AG09319 (cell line): ENCODE results near the gene SMG6.

Experiments used
- DNase-seq: peaks from one replicate; pipeline ENCODE4 v3.0.0-alpha.2; 2010; ENCODE audit warnings: low read depth; ENCODE audit errors: extremely low read depth
- TF ChIP-seq, protein P1 (sequence below): IDR thresholded peaks from 2 replicates; pipeline ENCODE4 v1.5.1; 2011; ENCODE audit warnings: low read depth, mild to moderate bottlenecking, inconsistent platforms, low read length, moderate library complexity

SMG6 gene

DNA sequence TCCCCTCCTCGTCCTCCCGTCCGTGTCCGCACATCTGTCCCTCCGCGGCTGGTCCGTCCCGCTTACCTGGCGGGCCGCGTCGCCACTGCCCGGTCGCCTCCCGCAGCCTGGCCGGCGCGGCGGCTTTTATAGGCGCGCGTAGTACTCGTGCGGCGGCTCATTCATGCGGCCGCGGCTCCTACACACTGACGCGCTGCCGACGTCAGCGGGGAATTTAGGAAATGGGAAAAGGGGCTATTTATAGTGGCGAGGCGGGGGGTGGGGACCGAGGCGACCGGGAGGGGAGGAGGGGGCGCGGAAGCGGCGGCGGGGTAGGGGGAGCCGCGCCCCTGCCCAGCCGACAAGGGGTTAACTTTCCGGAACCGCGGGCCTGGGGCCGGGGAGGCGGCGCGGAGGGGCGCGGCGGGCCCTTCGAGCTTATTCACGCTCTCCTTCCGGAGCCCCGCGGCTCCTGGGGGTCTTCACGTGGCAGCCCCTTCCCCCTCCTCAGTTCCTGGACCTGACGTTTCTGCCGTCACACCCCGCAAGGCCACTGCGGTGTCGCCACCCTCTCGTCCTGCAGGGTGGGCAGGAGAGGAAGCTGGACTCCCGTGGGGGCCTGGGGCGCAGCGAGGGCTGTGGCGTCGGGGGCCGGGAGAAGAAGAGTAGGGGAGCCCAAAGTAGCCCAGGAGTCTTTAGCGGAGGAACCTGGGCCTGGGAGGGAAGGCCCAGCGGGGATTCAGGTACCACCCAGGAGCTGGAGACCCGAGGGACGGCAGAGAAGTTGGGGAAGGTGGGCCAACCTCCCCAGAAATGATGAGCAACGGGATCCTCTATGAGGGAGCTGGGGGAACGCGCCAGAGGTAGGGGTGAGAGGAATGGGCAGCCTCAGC is 252.3 kb downstream of the SMG6 start:
- no peak for DNase-seq

DNA sequence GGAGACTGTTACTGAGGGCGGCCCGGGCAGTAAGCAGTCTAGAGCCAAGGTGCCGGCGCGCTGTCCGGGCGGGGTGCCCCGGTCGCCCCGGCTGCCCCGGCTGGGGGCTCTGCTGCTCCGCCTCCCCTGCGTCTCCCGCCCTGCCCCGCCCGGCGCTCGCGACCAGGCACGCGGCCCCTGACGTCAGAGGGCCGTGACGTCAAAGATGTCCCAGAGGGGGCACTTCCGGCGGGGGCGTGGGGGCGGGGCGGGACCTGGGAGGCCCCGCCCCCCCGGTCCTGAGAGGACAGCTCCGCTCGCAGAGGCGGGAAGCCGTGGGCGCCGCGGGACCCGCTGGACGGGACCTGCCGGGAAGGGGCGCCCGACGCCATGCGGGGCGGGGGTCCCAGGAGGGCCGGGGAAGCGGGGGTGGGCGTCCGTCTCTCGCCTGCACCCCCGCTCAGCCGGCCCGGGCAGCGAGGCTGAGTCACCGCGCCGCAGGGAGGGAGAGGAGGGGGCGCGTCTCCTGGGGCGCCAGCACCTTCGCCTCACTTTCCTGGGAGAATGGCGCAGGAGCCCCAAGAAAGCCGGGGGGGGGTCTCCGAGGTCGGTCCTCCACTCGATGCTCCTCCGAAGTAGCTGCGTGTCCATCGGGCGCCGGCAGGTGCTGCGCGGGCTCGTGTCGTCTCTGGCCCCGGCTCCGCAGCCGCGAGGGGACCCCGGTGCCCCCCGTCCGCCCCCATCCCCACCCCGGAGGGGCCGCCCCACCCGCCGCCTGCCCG is 253.1 kb downstream of the SMG6 start:
- DNase-seq = no peak

More for the DNA sequence above, 252.3 kb downstream of the SMG6 start:
- TF ChIP-seq, protein P1, sequence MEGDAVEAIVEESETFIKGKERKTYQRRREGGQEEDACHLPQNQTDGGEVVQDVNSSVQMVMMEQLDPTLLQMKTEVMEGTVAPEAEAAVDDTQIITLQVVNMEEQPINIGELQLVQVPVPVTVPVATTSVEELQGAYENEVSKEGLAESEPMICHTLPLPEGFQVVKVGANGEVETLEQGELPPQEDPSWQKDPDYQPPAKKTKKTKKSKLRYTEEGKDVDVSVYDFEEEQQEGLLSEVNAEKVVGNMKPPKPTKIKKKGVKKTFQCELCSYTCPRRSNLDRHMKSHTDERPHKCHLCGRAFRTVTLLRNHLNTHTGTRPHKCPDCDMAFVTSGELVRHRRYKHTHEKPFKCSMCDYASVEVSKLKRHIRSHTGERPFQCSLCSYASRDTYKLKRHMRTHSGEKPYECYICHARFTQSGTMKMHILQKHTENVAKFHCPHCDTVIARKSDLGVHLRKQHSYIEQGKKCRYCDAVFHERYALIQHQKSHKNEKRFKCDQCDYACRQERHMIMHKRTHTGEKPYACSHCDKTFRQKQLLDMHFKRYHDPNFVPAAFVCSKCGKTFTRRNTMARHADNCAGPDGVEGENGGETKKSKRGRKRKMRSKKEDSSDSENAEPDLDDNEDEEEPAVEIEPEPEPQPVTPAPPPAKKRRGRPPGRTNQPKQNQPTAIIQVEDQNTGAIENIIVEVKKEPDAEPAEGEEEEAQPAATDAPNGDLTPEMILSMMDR = no peak

DNA sequence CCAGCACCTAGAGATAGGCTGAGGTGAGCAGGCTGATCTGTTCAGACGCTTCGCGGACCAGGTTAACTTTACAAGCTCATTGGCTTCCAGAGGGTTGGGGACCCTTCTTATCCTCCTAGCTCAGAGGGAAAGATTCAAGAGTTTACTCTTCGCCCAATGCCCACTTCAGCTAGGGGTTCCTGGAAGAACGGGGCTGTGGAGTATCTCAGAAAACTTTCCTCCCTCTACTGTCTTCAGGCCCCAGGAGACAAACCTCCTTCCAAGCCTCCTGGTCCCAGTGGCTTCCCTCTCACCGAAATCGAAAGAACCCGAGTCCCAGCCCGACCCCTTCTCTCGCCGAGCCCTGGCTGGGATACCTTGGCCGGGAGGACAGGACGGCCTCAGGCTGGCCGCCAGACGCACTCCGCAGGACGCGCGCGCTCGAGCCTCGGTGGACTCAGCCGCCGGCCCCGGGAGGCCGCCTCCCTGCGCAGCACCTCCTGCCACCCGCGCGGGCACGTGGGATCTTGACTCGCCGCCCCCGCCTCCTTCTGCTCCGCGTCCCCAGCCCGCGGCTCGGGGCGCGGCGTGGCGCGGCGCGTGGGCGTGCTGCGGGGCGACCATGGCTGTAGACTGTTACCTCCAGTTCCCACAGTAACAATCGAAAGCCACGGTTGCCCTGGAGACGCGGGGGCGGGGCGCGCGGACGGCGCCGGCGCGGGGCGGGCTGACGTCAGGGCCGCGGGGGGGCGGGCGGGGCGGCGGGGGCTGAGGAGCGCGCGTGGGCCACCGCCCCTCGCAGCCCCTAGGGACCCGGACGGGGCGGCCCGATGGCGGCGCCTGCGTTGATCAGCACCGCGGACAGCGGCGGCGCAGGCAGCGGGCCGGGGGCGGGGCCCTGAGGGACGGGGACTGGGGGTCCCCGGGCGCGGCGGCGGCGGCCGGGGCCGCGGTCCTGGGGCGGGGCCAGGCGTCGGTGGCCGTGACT is 254.0 kb downstream of the SMG6 start:
- no peak for DNase-seq
- TF ChIP-seq, protein P1 = no peak

More for the DNA sequence above, 253.1 kb downstream of the SMG6 start:
- TF ChIP-seq, protein P1 = no peak

DNA sequence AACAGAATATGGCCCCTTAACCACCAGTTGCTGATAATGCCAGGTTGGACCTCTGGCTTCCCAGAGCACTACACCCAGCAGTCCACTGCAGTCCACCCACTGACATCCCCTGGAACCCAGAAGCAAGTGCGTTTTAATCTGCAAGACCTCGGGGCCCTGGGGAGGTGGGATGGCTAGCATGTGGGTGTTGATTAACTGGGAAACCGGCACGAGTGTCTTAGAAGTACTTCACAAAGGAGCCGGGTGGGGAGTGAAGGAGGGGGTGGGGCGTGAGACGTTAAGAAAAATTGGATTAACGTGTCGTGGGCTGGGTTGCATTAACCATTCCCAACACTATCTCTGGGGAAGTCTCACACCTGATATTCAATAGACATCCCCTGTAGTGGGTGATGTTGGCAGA is 254.8 kb downstream of the SMG6 start:
- no peak for DNase-seq

DNA sequence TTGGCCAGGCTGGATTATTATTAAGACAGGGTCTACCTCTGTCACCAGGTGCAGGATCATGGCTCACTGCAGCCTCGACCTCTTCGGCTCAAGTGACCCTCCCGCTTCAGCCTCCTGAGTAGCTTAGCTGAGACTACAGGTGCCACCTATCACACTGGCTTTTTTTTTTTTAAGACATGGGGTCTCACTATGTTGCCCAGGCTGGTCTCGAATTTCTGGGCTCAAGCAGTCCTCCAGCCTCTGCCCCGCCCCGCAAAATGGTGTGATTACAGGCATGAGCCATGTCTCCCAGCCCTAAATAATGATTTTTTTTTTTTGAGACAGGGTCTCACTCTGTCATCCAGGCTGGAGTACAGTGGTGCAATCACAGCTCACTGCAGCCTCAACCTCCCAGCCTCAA is 256.0 kb downstream of the SMG6 start:
- DNase-seq = no peak
- TF ChIP-seq, protein P1 = no peak

More for the DNA sequence above, 254.8 kb downstream of the SMG6 start:
- TF ChIP-seq, protein P1 = no peak

DNA sequence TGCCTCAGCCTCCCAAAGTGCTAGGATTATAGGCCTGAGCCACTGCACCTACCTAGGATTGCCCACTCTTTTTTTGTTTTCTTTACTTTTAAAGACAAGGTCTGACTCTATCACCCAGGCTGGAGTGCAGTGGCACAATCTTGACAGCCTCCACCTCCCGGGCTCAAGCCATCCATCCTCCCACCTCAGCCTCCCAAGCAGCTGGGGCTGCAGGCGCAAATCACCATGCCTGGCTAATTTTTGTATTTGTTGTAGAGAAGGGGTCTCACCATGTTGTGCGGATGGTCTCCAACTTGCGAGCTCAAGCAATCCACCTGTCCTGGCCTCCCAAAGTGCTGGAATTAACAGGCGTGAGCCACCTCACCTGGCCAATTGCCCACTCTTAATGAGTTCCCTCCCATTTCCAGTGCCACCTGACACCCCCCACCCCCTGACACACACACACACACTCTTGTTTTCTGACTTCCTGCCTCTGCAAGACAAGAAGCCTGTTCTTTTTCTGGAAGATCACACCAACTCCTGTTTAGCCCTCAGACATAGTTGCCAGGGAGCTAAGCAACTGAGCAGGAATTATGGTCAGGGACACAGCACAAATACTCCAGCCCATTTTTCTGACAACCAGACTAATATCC is 259.2 kb downstream of the SMG6 start:
- TF ChIP-seq, protein P1 = no peak
- no peak for DNase-seq
